ENCODE measurements around the gene TUBA4B. TPM values are rescaled to one million over a fixed set of nuclear protein-coding genes. Genes with fewer than 3 reads are reported as not detected.

The TUBA4B gene
- polyA plus RNA-seq, 1 experiment = not detected

DNA sequence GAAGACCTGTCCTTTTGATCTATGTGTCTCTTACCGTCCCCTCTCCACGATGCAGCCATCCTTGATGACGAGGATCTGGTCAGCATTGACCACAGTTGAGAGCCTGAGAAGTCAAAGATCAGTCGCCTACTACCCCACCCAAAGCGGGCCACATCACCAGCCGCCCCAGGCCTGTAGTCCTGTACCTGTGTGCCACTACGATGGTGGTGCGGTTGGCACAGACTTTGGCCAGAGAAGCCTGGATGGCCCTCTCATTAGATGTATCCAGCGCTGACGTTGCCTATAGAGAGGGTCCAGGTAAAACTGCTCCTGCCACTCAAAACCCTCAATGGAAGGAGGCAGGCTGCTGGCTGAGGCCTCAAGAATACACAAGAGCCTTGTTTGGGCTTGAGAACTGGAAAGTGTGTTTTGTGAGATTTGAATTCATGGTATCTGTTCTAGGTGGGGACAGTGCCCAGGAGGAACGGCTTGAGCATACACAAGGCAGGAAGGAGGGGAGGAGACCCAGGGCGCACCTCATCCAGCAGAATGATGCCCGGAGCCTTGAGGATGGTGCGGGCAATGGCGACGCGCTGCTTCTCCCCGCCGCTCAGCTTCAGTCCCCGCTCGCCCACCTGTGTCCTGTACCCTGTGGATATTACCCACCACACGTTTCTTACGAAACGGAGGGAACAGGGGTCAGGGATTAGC is 42.7 kb upstream of the TUBA4B start:
- ChIA-PET POLR2A (no interaction called here), CTCF (interaction anchor here (0.9 to 3.6 kb wide), 5 partner anchors 30 to 85 kb away, joined by 3 to 15 read pairs (median 8); partner anchors contain the start of gene NHEJ1)
- TF ChIP-seq, protein P1, sequence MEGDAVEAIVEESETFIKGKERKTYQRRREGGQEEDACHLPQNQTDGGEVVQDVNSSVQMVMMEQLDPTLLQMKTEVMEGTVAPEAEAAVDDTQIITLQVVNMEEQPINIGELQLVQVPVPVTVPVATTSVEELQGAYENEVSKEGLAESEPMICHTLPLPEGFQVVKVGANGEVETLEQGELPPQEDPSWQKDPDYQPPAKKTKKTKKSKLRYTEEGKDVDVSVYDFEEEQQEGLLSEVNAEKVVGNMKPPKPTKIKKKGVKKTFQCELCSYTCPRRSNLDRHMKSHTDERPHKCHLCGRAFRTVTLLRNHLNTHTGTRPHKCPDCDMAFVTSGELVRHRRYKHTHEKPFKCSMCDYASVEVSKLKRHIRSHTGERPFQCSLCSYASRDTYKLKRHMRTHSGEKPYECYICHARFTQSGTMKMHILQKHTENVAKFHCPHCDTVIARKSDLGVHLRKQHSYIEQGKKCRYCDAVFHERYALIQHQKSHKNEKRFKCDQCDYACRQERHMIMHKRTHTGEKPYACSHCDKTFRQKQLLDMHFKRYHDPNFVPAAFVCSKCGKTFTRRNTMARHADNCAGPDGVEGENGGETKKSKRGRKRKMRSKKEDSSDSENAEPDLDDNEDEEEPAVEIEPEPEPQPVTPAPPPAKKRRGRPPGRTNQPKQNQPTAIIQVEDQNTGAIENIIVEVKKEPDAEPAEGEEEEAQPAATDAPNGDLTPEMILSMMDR (IDR thresholded peaks at IDR 0.05; ENCODE audit: insufficient read depth, low read depth, low read length) = no peak
- no peak for DNase-seq (ENCODE audit: low read depth)
- peaks cover 22% of the 10 kb centered on the region for H3K36me3 ChIP-seq (ENCODE audit: control insufficient read depth, insufficient read depth, low read length)
- no peaks in the 10 kb centered on the region for H3K27me3 ChIP-seq (ENCODE audit: control insufficient read depth, insufficient read depth, low read length)
- H3K4me3 ChIP-seq (ENCODE audit: low read depth, low read length) = no peak overlapping the region

DNA sequence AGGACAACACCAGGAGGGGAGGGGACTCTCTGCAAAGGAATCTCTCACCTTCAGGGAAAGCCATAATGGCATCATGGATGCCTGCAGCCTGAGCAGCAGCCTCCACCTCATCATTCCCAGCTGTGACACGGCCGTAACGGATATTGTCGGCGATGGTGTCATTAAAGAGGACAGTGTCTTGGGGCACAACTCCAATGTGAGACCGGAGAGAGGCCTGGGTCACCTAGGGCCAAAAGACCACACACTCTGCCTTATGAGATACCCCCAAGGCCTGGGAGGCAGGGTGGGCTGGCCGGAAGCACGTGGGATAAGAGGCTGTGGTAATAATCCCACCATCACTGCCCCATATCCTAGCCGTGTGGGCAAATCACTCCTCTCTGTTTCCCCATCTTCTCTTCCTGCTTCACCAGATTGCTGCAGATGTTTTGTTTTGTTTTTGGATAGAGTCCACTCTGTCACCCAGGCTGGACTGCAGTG is 42.1 kb upstream of the TUBA4B start:
- H3K4me3 ChIP-seq (ENCODE audit: low read depth, low read length) = no peak overlapping the region
- peaks cover 22% of the 10 kb centered on the region for H3K36me3 ChIP-seq (ENCODE audit: control insufficient read depth, insufficient read depth, low read length)
- H3K27me3 ChIP-seq (ENCODE audit: control insufficient read depth, insufficient read depth, low read length) = no peaks in the 10 kb centered on the region
- TF ChIP-seq, protein P1 (IDR thresholded peaks at IDR 0.05; ENCODE audit: insufficient read depth, low read depth, low read length) = no peak
- CTCF ChIA-PET = interaction anchor here (0.6 to 2.6 kb wide), 5 partner anchors 31 to 90 kb away, joined by 3 to 13 read pairs (median 4); partner anchors contain the start of gene NHEJ1
- no peak for DNase-seq (ENCODE audit: low read depth)
- POLR2A ChIA-PET = no interaction called here

DNA sequence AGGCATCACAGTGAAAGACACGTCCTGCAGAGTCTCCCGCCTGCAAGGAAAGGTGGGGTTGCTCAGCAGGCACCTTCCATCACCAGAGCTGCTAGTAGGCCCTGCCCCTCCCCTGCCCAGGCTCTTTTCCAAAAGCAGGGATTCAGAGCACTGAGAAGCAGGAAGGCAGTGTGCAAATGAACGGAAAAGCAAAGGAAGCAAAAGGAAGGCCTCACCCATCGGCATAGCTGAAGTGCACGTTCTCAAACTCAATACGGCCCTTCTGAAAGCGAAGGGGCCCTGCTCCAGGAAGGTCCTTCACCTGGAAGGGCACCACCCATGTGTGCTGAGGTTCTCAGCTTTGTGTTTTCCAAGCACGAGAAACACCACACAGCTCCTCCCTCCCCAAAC is 40.0 kb upstream of the TUBA4B start:
- CTCF ChIA-PET = interaction anchor here (1.5 kb wide), 1 partner anchor 82 kb away, joined by 3 read pairs; no protein-coding TSS in a partner anchor

DNA sequence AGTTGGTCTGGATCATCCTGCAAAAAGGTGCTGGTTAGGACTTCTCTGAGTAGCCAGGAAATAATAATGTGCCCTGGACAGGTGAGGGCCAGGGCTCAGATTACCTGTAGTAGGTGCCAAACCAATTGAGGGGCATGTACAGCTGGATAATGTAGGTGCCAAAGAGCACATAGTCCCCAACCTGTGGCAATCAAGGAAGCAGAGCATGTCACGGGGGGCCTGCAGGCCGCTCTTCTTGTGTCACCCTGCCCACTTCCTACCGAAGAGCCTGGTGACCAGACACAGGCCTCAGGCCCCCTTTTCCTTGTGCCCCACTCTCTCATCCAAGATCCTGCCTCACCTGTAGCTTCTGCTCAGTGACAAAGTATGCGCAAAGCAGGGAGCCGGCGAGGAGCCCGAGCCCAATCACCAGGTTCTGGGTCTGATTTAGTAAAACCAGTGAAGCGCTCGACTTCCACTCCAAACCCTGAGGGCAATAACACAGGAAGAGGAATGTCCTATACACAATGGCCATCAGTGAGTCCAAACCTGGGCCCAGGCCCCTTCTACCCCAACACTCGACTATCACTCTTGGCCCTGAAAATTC is 39.5 kb upstream of the TUBA4B start:
- H3K27me3 ChIP-seq (ENCODE audit: control insufficient read depth, insufficient read depth, low read length) = no peaks in the 10 kb centered on the region
- TF ChIP-seq, protein P1 (IDR thresholded peaks at IDR 0.05; ENCODE audit: insufficient read depth, low read depth, low read length) = no peak
- no peak overlapping the region for H3K4me3 ChIP-seq (ENCODE audit: low read depth, low read length)
- CTCF ChIA-PET = no interaction called here
- H3K36me3 ChIP-seq (ENCODE audit: control insufficient read depth, insufficient read depth, low read length) = peaks cover 22% of the 10 kb centered on the region
- POLR2A ChIA-PET = no interaction called here
- DNase-seq (ENCODE audit: low read depth) = no peak

More for the DNA sequence above, 40.0 kb upstream of the TUBA4B start:
- no peak overlapping the region for H3K4me3 ChIP-seq (ENCODE audit: low read depth, low read length)
- DNase-seq (ENCODE audit: low read depth) = no peak
- POLR2A ChIA-PET = no interaction called here
- H3K27me3 ChIP-seq (ENCODE audit: control insufficient read depth, insufficient read depth, low read length) = no peaks in the 10 kb centered on the region
- TF ChIP-seq, protein P1 (IDR thresholded peaks at IDR 0.05; ENCODE audit: insufficient read depth, low read depth, low read length) = no peak
- peaks cover 22% of the 10 kb centered on the region for H3K36me3 ChIP-seq (ENCODE audit: control insufficient read depth, insufficient read depth, low read length)

DNA sequence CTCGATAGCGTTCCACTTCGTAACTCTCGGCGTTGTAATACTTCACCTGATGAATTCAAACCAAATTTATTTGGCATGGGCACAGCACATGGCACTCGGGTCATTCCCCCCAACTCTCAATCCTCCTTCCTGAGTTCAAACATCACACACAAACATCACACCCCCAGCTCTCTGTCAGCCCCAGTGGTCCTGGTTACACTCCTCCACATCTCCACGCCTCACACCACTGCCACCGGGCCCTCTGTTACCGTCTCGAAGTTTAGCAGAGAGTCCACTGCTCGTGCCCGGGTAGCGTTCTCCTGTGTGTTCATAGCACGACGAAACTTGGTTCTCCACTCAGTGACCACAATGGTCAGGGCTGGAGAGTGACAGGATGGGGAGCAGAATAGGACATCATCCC is 38.9 kb upstream of the TUBA4B start:
- CTCF ChIA-PET = interaction anchor here (0.8 kb wide), 1 partner anchor 17 kb away, joined by 3 read pairs; no protein-coding TSS in a partner anchor
- DNase-seq (ENCODE audit: low read depth) = no peak
- Histone ChIP-seq H3K4me3 (ENCODE audit: low read depth, low read length) (no peak overlapping the region), H3K27me3 (ENCODE audit: control insufficient read depth, insufficient read depth, low read length) (no peaks in the 10 kb centered on the region), H3K36me3 (ENCODE audit: control insufficient read depth, insufficient read depth, low read length) (peaks cover 19% of the 10 kb centered on the region)
- TF ChIP-seq, protein P1 (IDR thresholded peaks at IDR 0.05; ENCODE audit: insufficient read depth, low read depth, low read length) = no peak
- POLR2A ChIA-PET = no interaction called here
